HG03175 (cell line): ENCODE data around the gene PIGC.

Experiments used
- ATAC-seq: cut with Tn5 transposase; IDR thresholded peaks from one replicate; pipeline ENCODE4 v1.9.1; 2021; ENCODE audit warnings: mild to moderate bottlenecking, moderate library complexity; ENCODE audit not compliant: unreplicated experiment

Gene PIGC

GRCh38 chr1:172443666-172444453, at the start of gene PIGC:
PIGC (minus strand) TSS chr1:172444069; CDS start chr1:172442622, 1,447 bp downstream.
- ATAC-seq: peak; percentile 99

DNA sequence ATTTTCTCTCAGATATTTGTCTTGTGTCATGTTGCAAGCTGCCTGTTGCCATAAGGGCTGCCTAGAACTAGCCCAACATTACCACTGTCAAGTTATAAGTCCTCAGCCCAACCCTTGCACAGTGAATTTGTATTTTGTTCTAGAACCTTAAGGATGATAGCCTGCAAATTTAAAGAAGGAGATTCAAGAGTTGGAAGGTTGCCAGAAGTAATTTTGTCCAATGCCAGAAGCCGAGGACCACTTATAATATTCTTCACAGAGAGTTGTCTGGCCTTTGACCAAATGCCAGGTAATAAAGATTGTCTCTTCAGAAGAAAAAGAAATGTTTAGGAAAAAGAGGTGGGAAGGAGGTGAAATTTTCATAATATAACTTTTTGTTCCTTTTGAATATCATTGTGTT, 48.6 kb upstream of the PIGC start:
- no peak for ATAC-seq

DNA sequence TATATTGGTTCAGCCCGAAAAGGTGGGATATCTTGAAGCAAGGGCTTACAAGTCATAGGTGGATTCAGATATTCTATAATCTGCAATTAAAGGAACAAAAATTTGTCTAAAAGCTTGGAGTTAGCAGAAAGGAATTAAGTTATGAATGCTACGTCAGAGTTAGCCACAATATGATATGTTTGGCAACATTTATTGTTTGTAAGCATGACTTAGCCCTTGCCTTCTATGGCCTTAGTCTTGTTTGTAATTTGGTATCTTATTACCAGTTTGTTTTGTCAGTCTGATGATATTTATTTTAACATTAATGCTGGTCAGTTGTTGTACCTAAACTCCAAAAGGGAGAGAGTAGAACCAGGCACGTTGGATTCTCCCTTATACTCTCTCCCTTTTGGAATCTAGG, 46.0 kb upstream of the PIGC start:
- ATAC-seq: no peak

DNA sequence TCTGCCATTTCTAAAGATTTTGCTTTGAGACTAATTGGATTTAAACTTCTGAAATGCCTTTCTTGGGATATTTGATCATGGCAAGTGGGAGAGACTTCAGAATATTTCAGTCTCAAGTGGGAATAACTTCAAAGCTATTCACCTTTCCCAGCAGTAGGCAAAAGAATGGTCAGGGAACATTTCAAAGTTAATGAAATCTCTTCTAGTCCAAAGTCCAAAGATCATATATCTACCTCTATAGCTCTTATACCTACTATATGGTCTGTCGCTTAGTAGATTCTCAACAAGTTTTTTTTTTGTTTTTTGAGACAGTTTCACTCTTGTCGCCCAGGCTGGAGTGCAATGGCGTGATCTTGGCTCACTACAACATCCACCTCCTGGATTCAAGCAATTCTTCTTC, 44.5 kb upstream of the PIGC start:
- ATAC-seq: no peak

DNA sequence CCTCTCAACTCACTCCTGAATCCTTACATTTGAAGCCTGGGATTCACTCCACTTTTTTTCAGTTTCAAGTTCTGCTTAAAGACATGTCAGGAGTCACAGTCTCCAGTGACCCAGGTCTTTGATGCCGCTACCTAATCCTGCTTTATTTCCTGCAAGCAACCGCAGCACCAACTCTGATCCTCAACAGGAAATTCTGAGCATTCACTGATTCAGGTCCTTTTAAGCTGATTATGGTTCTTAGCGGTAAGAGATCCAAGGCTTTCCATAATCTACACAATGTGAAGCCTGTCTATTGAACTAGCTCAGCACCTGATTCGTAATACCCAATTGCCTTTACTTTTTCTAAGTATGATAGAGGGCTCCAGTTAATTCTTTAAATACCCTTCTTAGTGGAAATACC, 43.7 kb upstream of the PIGC start:
- ATAC-seq: no peak

DNA sequence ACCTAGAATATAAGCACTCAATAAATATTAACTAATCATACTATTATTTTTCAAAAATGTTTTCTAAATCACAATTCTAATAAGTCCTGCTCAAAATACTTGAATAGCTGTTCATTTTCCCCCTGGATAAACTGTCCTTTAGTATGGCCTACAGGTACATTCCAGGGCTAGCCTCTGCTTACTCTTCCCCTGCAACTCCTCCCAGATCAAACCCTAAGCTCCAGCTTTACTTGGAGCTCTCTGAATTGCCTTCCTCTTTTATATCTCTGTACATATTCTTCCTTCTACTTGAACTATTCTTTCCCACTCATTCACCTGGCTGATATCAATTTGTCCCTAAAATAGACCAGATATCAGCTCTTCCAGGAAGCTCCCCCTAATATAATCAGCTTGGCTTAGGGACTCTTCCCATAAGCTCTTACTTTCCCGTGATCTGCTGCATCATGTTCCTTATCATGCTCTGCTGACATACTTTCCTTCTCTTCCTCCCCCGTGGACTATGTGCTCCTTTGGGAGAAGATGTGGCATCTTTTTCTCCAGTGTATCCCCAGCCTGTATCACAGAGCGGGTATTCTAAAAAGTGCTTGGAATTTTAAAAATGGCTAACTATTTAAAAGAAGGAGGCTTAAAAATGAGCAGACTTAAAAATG, 43.1 kb upstream of the PIGC start:
- ATAC-seq: no peak

GRCh38 chr1:172485626-172486025, 41.8 kb upstream of the PIGC start:
- ATAC-seq: no peak

GRCh38 chr1:172484252-172484651, 40.4 kb upstream of the PIGC start:
- ATAC-seq: no peak

DNA sequence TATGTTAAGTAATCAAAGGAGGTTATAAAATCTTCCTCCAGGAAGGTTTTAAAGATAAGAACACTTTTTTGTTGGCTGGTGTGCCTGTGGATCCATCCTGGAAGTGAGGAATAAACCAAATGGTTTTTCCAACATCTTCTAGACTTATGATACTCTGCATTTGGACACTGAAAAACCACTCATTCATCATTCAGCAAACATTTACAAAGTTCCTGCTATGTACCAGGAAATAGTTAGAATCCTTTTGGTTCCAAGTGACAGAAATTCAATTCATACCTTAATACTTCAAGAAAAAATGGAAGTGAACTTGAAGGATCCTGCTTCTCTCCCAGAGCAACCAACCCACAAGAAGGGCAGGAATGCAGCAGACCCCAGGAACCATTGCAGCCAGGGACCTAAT, 39.6 kb upstream of the PIGC start:
- ATAC-seq: no peak

DNA sequence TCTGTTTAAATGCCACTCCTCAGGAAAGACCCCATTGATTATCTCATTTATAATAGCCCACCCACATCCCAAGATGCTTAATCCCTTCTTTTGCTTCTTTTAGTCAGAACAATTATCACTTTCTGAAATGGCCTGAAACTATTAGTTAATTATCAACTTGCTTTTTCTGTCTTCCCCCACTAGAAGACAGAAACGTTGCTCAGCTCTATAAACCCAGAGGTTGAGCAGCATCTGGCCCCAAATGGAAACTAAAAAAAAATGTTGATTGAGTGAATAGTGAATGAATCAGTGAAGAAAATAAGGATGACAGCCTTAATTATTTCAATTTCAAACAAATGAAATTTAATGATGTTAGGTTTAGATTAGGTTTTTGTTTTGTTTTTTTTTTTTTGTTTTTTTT, 38.2 kb upstream of the PIGC start:
- no peak for ATAC-seq

- no peak for ATAC-seq
Observed at GRCh38 chr1:172480431-172480830, 36.6 kb upstream of the PIGC start.

- no peak for ATAC-seq
Observed at GRCh38 chr1:172478485-172478884, 34.6 kb upstream of the PIGC start.

GRCh38 chr1:172477741-172478140, 33.9 kb upstream of the PIGC start:
- no peak for ATAC-seq

GRCh38 chr1:172477216-172477615, 33.3 kb upstream of the PIGC start:
- ATAC-seq: no peak

- ATAC-seq: no peak
Observed at GRCh38 chr1:172476218-172476811, 32.4 kb upstream of the PIGC start.

GRCh38 chr1:172473842-172474241, 30.0 kb upstream of the PIGC start:
- no peak for ATAC-seq

DNA sequence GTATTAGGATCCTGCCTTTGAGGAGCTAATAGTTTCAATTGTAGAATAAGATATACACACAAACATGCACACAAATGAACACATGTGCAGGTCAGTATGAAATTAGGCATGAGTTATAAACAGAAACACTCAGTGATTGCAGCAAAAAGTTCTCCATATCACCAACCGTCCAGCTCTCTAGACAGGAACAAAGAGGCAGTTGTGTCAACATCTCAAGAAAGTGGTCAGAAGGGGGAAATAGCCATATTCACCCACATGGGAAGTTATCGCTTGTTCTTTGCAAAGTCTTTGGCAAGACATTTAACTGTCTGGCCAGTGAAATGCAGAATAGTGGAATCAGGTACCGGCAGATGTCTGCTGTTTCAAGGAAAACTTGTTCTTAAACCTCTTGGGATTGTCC, 29.4 kb upstream of the PIGC start:
- no peak for ATAC-seq

GRCh38 chr1:172472495-172472894, 28.6 kb upstream of the PIGC start:
- no peak for ATAC-seq

DNA sequence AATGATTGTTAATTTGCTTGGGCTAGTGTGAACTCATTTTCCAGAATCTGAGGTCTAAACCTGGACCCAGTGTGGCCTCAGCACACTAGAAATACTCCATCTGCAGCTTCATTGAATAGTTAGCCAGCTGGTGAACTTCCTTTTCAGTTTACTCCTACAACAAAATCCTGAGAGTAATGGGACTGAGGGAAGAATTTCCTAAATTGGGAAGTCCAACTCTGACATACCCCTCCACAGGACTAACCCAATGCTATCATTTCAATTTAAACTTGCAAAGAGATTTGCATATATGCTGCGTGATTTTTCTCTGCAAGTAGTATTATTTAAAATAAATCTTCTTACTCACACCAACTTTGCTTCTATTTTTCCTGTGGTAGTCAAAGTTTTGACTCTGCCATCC, 27.8 kb upstream of the PIGC start:
- ATAC-seq: no peak

DNA sequence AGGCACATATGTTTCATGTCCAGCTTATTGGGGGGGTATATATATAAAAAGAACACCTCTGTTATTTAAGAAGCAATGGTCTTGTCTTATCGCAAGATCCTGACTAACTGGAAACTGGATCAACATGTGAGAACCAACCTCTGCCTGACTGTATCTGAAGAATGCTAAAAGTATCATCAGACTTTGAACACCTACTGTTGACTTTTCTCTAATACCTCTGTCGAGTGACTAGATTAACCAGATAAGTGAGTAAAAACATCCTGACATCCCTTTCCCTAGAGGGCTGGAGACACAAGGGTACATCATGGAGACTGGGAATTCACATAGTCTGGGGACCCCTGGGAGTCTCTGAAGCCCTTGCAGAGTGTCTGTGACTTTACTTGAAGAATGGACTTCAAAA, 26.3 kb upstream of the PIGC start:
- ATAC-seq: no peak

DNA sequence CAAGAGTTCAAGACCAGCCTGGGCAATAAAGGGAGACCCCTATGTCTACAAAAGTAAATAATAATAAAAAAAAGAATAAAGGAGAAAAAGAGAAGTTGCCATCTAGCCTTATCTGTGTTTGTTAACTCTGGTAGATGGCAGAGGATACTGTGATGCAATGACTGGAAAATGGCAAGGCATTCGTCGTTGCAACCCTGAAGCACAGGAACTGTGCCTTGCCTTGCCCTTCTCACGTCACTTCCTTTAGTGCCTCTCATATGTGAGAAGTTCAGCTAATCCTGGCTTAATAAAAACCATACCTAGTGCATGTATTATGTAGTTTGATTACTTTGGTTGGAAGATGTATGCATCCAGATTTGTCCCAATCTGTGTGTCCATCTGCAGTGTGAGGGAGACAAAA, 25.8 kb upstream of the PIGC start:
- no peak for ATAC-seq

- ATAC-seq: no peak
Observed at GRCh38 chr1:172468296-172468695, 24.4 kb upstream of the PIGC start.
